PC-3 (cell line): ENCODE data around the gene NHS.

Experiments
- EZH2 ChIP-seq: fragments of 300-600 bp; sonication (generic); IDR thresholded peaks from one replicate; pipeline ENCODE4 v1.6.1; 2017; ENCODE audit warnings: antibody characterized with exemption, mild to moderate bottlenecking, low read length; ENCODE audit not compliant: unreplicated experiment
- TF ChIP-seq, protein P1 (sequence below): fragments of 300-600 bp; sonication (generic); conservative IDR thresholded peaks from 2 replicates; pipeline ENCODE4 v1.5.1; 2017; ENCODE audit warnings: antibody characterized with exemption, low read depth, mild to moderate bottlenecking, low read length

DNA sequence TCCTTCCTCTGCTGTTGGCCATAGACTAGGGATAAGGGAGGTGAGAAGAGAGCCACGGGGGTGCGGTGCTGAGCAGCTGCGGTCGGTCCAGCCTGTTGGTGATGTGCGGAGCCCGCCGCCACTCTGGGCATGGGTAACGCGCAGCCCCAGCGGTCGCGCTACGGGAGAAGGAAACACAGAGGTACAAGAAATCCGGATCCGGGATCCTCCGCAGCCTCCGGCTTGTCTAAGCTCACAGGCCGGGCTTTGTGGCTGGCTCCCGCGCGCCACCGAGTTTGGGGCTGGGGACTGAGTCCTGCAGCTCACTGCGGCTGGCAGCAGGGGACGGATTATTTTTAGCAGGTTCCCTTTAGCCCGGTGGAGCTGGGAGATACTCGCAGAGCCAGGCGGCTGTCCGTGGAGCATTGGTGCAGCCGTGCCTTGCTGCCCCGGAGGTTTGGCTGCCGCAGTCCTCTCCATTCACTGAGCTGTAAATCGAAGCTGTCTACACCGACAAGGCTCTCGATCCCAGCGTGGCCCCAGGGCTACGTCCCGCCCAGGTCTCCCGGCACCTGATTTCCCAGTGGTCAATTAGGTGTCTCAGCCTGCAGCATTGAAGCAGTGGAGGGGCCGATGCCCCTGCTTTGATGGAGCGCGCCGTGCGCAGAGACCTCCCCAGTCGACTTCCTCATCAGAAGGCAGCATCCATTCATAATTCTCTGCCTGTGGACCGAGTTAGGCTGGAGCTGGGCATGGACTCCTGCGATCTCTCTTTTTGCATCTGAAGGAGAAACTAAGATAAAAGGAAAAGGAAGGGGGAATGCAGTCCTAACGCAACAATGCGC, 280.4 kb downstream of the NHS start:
- TF ChIP-seq, protein P1, sequence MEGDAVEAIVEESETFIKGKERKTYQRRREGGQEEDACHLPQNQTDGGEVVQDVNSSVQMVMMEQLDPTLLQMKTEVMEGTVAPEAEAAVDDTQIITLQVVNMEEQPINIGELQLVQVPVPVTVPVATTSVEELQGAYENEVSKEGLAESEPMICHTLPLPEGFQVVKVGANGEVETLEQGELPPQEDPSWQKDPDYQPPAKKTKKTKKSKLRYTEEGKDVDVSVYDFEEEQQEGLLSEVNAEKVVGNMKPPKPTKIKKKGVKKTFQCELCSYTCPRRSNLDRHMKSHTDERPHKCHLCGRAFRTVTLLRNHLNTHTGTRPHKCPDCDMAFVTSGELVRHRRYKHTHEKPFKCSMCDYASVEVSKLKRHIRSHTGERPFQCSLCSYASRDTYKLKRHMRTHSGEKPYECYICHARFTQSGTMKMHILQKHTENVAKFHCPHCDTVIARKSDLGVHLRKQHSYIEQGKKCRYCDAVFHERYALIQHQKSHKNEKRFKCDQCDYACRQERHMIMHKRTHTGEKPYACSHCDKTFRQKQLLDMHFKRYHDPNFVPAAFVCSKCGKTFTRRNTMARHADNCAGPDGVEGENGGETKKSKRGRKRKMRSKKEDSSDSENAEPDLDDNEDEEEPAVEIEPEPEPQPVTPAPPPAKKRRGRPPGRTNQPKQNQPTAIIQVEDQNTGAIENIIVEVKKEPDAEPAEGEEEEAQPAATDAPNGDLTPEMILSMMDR = no peak
- TF ChIP-seq EZH2 = no peak
